CD4-positive, alpha-beta T cell treated with Interleukin-1 beta for 1 hour (primary cell): ENCODE data around the gene HTR6.

Source experiments
- DNase-seq, 2 donors: peaks; one replicate each; pipeline ENCODE4 v3.0.0-alpha.2; 2020 to 2022

The HTR6 gene

DNA sequence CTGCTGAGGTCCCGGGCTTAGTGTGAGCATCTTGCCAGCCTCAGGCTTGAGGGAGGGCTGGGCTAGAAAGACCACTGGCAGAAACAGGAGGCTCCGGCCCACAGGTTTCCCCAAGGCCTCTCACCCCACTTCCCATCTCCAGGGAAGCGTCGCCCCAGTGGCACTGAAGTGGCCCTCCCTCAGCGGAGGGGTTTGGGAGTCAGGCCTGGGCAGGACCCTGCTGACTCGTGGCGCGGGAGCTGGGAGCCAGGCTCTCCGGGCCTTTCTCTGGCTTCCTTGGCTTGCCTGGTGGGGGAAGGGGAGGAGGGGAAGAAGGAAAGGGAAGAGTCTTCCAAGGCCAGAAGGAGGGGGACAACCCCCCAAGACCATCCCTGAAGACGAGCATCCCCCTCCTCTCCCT lies 7.2 kb upstream of the HTR6 start:
- DNase-seq, result no peak

DNA sequence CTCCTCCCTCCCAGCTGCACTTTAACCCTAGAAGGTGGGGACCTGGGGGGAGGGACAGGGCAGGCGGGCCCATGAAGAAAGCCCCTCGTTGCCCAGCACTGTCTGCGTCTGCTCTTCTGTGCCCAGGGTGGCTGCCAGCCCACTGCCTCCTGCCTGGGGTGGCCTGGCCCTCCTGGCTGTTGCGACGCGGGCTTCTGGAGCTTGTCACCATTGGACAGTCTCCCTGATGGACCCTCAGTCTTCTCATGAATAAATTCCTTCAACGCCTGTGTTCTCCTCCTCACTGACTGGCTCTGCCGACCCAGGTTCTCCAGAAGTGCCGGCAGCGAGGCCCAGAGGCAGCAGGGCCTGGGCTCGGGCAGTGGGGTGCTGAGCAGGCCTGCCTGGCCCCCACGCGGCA lies 6.5 kb upstream of the HTR6 start:
- DNase-seq, result no peak

DNA sequence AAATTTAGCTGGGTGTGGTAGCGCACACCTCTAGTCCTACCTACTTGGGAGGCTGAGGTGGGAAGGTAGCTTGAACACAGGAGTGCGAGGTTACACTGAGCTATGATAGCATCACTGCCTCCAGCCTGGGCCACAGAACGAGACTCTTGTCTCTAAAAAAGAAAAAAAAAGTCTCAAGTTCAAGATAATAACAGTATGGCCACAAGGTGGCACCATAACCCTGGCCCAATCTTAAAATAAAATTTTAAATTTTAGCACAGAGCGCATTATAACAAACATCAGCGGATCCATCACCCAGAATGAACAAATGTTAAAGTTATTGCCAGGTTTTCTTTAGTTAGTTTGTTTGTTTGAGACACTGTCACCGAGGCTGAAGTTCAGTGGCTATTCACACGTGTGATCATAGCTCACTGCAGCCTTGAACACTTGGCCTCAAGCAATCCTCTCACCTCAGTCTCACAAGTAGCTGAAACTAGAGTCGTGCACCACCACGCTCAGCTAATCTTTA lies 2.9 kb upstream of the HTR6 start:
- peak in 1 of 2 donors; percentile 68 for DNase-seq

DNA sequence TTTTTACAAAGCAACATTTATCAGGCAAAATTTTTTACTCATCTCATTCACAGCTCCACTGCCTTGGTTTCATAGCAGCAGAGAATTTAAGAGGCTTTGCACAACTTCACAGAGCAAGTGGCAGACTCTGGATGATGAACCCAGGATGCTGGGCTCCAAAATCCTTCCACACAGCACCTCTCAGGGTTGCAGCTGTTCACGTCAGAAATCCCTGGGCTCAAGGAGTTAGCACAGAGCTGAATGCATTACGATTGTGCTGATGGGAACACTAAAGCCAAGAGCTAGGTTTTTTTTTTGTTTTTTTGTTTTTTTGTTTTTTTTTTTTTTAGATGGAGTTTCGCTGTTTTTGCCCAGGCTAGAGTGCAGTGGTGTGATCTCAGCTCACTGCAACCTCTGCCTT lies 2.4 kb upstream of the HTR6 start:
- DNase-seq, result no peak

DNA sequence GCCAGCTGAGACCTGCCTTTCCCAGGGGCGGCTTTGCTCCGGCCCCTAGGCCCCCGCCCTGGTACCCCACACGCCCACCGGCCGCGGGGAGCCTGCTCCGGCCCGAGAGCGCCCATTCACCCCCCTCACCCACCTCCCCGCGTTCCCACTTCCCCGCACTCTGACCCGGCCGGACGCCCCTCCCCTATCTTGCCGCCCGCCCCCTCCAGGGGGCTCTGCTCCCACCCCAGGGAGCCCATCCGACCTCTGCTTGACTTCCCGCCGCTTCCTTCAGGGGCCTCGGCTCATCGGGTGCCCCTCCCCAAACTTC lies 466 bp downstream of the HTR6 start:
- DNase-seq, result no peak

DNA sequence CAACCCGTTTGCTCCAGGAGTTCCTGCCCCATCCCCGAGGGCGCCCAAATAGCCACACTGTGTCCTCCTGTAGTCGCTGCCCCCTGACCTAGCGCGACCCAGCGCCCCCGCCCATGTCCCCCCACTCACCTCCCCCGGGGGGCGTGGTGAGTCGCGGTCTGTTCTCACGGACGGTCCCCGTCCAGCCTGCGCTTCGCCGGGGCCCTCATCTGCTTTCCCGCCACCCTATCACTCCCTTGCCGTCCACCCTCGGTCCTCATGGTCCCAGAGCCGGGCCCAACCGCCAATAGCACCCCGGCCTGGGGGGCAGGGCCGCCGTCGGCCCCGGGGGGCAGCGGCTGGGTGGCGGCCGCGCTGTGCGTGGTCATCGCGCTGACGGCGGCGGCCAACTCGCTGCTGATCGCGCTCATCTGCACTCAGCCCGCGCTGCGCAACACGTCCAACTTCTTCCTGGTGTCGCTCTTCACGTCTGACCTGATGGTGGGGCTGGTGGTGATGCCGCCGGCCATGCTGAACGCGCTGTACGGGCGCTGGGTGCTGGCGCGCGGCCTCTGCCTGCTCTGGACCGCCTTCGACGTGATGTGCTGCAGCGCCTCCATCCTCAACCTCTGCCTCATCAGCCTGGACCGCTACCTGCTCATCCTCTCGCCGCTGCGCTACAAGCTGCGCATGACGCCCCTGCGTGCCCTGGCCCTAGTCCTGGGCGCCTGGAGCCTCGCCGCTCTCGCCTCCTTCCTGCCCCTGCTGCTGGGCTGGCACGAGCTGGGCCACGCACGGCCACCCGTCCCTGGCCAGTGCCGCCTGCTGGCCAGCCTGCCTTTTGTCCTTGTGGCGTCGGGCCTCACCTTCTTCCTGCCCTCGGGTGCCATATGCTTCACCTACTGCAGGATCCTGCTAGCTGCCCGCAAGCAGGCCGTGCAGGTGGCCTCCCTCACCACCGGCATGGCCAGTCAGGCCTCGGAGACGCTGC lies 1.1 kb downstream of the HTR6 start:
- DNase-seq, result no peak

DNA sequence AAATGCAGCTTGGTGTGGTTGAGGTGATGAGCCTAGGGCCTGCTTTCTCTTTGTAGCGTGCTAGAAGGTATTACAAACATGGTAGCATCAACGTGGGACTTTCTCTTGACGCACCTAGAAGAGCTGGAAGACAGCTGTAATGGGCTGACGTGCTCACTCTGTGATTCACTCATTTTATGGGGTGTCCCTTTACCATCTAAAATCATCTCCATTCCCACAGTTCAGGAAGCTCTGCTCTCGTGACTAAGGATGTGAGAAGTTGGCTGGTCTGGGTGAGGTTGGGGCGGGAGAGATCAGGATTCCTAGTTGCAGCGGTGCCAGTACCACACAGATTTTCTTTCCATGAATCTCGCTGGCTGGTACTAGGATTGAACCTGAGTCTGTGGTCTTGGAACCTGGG lies 4.2 kb downstream of the HTR6 start:
- no peak for DNase-seq

DNA sequence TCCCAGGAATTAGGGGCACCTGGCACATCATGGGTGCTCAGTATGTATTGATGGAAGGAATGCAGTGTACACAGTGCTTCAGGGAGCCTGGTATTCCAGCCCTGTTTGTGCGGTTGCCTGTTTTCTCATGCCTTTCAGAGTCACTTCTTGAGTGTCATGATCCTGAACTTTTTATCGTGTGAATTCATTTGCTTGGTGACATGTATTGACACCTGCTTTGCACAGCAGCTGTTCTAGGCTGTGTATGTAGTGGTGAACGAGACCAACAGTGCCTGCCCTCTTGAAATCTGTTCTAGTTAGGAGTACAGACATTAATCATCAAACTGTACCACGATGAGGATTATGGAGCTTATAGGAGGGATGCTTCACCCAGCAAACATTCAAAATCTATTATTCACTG lies 6.1 kb downstream of the HTR6 start:
- no peak for DNase-seq

DNA sequence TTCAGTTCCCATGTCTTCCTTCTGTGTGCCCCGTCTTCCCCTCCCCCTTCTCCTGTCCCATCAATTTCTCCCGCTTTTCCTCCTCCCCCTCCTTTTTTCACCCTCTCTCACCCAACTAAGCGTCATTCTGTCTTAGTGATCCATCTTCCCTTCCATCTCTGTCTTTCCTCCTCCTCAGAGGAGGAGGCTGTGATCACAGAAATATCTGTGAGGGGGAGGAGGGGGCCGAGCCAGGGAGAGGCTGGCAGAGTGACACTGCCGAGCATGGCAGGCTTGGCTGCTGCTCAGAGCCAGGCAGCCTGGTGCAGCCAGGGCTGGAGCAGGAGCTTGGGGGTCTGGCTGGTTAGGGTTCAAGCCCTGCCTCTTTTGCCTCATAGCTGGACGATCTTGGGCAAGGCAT lies 7.6 kb downstream of the HTR6 start:
- DNase-seq, result no peak

DNA sequence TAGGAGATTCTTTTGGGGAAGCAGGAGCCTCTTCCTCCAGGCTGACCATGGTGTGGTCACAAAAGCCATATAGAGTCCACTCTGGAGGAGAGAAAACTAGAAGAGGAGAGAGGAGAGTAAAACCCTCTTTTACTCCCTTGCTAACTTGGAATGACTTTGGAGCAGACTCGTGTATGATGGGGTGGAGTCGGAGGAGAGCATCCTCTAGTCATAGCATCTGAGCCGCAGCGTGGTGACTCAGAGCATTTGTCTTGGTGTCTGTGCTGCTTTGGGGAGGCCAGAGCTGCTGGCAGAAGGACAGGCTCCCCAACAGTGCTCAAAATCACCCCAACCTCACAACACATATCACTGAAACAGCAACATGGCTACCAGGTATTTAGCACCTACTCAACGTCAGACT lies 11.1 kb downstream of the HTR6 start:
- DNase-seq, result no peak

DNA sequence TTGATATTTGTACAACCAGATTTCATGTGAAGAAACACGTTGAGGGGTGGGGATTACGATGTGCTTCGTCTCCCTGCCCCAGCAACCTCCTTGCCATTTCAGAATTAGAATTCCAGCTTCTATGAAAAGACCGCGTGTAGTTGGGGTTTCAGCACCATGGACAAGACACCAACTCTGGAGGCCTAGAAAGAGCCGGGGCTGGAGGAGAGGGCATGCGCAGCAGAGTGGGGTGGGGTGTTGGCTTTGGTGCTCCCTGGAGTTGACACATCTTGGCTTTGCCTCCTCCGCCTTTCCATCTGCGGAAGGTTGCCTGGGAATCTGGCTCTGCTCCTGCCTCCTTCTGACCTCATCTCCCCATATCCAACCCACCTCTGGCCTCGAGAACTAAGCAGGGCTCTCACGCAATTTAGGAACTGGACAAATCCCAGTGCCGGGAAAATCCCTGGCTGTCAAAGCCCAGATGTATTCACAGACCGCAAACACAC lies 11.8 kb downstream of the HTR6 start:
- DNase-seq, result no peak

DNA sequence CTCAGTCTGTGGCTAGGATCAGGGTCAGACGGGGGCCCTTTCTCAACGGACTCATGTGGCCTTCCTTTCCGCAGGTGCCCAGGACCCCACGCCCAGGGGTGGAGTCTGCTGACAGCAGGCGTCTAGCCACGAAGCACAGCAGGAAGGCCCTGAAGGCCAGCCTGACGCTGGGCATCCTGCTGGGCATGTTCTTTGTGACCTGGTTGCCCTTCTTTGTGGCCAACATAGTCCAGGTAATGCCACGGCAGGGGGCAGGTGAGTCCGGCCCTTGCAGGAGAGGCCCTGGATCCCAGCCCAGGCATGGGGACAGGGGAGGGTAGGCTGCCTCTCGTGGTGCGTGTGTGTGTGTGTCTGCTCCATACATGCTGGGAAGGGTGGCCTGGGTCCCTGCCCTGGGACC lies 13.8 kb downstream of the HTR6 start:
- no peak for DNase-seq

DNA sequence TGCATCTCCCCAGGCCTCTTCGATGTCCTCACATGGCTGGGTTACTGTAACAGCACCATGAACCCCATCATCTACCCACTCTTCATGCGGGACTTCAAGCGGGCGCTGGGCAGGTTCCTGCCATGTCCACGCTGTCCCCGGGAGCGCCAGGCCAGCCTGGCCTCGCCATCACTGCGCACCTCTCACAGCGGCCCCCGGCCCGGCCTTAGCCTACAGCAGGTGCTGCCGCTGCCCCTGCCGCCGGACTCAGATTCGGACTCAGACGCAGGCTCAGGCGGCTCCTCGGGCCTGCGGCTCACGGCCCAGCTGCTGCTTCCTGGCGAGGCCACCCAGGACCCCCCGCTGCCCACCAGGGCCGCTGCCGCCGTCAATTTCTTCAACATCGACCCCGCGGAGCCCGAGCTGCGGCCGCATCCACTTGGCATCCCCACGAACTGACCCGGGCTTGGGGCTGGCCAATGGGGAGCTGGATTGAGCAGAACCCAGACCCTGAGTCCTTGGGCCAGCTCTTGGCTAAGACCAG lies 14.3 kb downstream of the HTR6 start:
- no peak for DNase-seq

DNA sequence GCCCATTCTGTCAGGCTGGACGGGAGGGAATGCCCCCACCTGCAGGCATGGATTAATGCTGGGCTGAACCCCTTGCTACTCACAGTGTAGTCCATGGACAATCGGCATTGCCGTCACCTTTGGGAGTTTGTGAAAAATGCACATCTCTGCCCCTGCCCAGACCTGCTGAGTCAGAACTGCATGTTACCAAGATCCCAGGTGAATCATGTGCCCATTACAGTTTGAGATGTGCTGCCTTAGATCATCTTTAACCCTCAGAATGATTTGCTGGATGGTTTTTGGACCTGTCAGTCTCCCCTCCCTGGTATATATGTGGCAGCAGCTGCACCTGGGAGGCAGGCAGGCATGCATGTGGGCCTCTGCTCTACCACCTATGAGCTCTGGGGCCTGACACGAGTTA lies 15.0 kb downstream of the HTR6 start:
- DNase-seq, result no peak

DNA sequence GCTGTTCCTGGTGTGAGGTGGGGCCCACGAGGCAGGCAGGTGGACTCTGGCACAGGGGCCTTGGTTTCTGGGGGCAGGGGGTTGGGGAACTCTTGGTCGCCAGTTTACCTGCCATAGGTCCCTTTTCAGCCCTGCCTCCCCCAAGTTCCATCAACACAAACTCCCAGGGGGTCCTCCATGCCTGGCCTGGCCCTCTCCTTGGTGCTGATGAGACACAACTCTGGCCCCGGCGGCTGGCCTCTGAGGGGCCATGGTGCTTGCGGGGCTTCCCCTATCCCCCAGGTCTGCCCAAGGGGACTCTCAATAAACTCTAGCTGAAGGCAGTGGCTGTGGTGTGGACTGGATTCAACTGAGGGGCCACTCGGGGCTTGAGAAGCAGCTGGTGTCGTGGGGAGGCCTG lies 16.0 kb downstream of the HTR6 start:
- DNase-seq, result no peak

DNA sequence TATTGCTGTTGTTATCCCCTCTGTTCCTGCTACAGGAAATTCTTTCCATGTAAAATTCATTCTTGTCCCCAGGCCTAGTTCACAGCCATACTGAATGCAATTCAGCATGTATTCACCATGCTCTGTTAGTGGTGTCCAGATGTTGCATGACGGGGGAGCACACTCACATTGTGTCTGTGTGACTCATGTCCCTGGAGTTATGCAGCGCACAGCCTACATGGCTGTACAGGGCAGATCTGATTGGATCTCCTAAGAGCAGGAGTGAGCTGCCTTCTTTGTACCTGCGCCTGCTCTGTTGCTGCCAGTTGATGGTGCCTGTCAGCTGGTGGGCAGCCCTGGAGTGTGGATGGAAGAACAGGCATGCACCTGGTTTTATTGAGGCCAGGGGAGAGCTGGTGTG lies 17.6 kb downstream of the HTR6 start:
- no peak for DNase-seq

DNA sequence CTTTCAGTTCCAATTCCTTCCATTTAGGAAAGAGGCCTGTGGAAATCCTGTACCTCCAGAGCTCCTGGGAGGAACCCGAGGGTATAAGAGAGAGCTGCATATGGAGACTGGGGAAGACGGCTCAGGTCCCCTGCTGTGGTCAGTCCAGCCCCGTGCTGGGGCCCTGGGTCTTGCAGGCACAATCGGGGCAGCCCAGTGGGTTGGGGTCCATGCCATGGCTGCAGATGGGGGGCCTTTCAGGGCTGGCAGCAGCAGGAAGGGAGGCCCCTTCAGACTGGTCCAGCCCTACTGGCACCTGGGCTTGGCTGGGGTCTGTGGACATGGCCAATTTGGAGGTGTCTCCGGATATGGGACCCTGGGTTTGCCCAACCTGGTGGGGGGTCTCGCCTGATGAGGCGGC lies 18.2 kb downstream of the HTR6 start:
- no peak for DNase-seq

DNA sequence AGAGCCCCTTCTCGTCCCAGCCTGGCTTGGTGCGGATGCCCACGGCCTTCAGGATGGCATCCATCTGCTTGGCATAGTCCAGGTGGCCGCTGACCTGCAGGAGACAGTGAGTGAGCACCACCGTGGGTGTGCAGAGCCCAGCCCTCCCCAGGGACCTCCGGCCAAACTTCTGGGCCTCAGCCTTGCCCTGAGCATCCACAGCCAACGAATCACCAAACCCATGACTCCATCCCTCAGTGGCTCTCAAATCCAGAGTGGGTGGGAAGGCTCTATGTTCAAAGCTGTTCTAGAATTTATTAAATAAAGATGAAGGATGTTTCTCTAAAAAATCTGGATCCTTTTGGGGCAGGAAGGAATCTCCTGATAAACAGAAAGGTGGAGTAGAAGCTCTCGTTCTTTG lies 18.7 kb downstream of the HTR6 start:
- DNase-seq, result no peak

DNA sequence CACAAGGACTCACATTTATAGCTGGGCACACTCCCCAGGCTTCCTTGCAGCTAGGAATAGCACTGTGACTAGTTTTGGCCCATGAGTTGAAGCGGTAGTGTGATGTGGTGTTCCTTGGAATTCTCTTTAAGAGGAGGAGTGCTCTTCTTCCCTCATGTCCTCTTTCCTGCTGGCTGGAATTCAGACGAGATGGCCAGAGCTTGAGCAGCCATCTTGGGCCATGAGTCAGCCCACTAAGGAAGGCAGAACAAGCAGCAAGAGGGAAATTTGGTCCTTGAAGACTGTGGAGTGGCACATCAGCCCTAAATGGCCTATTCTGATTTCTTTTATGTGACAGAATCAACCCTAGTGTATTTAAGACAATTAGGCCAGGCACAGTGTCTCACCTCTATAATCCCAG lies 20.0 kb downstream of the HTR6 start:
- DNase-seq, result no peak

DNA sequence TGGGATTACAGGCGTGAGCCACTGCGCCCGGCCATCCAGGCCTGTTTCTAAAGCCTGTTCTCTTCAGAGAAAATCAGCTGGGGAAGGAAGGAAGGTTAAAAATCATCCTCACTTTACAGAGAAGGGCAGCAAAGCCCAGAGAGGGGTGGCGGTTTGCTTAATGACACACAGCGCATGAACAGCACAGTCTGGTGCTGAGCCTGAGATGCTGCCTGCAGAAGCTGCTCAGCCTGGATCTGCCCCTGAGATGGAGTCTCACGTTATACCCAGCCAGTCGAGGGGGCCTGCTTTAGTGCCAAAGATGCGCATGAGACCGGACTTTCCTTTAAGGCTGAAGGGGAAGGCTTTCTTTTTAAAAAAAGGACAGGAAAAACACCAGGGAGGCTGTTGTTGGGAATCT lies 21.3 kb downstream of the HTR6 start:
- no peak for DNase-seq

DNA sequence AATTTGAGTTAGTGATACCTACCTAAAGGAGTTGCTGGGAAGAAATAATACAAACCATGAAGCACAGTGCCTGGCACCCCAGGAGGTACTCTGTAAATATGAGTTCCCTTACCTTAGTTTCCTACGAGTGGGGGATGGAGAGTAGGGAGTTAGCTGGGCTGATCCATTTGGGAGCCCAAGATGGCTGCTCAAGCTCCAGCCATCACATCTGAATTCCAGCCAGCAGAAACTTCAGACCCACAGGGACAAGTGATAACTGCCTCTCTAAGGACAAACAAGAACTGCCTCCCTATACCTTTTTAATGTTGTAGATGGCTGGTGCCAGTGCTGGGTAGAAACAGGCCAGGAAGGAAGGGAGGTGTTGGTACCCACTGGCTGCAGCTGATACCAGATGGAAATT lies 22.7 kb downstream of the HTR6 start:
- no peak for DNase-seq

DNA sequence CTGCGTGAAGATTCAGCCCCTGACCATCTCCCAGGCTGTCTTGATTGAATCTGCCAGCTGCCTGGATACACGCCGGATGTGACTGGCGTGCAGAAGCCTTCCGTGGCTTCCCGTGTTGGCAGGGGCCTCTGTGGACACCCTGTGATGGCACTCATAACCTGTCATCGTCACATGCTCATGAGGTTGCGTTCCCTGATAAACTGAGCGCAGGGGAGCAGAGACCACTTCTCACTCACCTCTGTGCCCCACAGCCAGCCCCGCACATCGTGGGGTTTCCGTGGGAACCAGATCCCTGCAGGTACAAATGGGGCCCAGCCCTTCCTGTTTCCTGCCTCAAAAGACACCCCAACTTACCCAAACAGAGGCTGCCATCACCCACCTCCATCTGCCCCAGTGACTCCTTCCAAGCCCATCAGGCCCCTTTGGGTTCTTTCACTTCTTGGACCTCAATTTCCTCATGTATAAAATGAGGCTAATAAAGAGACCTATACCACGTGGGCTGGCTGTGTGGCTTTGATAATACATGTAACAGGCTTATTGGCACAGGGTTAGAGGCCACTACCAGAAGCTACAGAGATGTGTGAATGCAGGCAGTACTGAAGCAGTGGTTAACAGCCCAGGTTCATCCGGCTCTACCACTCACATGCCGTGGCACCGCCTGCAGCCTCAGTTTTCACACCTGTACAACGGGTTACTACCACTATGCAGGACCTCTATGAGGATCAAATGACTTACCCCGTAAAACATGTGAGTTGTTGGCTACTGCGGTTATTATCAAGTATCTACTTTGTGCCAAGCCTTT lies 23.6 kb downstream of the HTR6 start:
- peak; percentile 57 to 62 for DNase-seq

DNA sequence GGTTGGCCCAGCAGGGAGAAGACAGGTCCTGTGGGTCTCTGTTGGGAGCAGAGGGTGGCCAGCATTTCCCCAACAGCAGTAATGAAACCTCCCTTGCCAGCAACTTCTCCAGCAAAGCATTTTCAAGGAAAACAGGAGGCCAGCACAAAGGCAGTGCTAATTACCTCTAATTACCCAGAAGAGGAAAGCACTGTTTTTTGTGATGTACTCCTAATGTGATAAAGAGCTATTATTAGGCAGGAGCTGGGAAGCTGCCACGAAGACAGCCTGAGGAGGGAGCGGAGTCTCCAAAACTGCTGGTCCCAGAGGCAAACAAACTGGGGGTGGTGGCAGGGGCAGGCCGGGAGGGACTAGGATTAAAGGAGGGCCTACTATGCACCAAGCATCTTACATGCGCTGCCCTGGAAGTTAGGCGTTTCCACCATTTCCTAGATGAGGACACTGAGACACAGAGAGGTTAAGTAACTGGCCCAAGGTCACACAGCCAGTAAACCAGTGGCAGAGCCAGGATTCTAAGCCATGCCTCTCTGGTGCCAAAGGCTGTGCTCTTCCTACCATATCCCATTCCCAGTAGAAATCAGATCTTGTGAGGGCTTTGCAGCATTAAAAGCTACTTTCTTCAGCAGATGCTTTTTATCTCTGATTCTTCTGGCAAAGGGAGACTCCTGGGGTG lies 24.5 kb downstream of the HTR6 start:
- DNase-seq, result no peak
